Body of pancreas (tissue), 4 donors: Measurements from ENCODE around the gene ADCY1. TPM values are rescaled to one million over a fixed set of nuclear protein-coding genes. Genes with fewer than 3 reads are reported as not detected.
A peak's percentile ranks its signal among the peaks of the same experiment; 100 is the strongest.

Experiments used
- ATAC-seq: fragments of 150-250 bp; one replicate; pipeline ENCODE4 v1.9.1; 2016
- DNase-seq, 4 donors: peaks; one replicate each; pipeline ENCODE4 v3.0.0-alpha.2; 2019
- H3K27ac ChIP-seq, 4 donors: fragments of 200-600 bp; sonication (generic); 1 replicate in 3 of 4; 2 replicates in 1 of 4; pipeline versions ENCODE4 v1.5.1 to v1.6.1; 2016 to 2019; ENCODE audit warnings: mild to moderate bottlenecking in 1 of 4, mixed read lengths in 1 of 4, moderate library complexity in 1 of 4
- H3K27me3 ChIP-seq, 2 donors: fragments of 200-600 bp; sonication (generic); one replicate each; pipeline ENCODE4 v1.6.0; 2016; ENCODE audit warnings: mild to moderate bottlenecking in 1 of 2
- H3K36me3 ChIP-seq, 2 donors: fragments of 200-600 bp; sonication (generic); replicated peaks in 1 of 2; 2 replicates each; pipeline ENCODE4 v1.5.1; 2016; ENCODE audit warnings: low read depth in 2 of 2; ENCODE audit not compliant: insufficient read depth in 1 of 2
- H3K4me1 ChIP-seq: fragments of 200-600 bp; sonication (generic); one replicate; pipeline ENCODE4 v1.6.0; 2016
- H3K4me3 ChIP-seq, 2 donors: fragments of 200-600 bp; sonication (generic); 1 replicate in 1 of 2; 2 replicates in 1 of 2; pipeline ENCODE4 v1.5.1; 2016 to 2019
- H3K9me3 ChIP-seq, 3 donors: fragments of 200-600 bp; sonication (generic); 1 replicate in 2 of 3; 2 replicates in 1 of 3; pipeline ENCODE4 v1.5.1; 2016
- CTCF ChIP-seq, 7 experiments: fragments of 450-650 bp in 4 of 7; fragments of 200-600 bp in 3 of 7; sonication (generic) in 3 of 7; IDR thresholded peaks; one replicate each; pipeline ENCODE4 v1.5.1; 2016 to 2019; ENCODE audit warnings: antibody characterized with exemption in 7 of 7
- POLR2A ChIP-seq, 3 donors: fragments of 450-650 bp; IDR thresholded peaks; one replicate each; pipeline ENCODE4 v1.6.1; 2016; ENCODE audit warnings: antibody characterized with exemption in 3 of 3, mild to moderate bottlenecking in 2 of 3
- WGBS, 2 donors: methylation state at CpG; one replicate each; pipeline ENCODE4 v1.1.5; 2017; 5-methylcytosine and 5-hydroxymethylcytosine counted together
- intact Hi-C: fragments of 100-400 bp; cut with DNase I; formaldehyde crosslinking; loops from one replicate; pipeline ENCODE4 v1.15.1; 2023
- total RNA-seq, 2 donors: library from RNA; depleted of rRNA; stranded (reverse); fragments of >200 nt; gene quantifications; one replicate each; pipeline ENCODE4 v1.1.0, GENCODE V29; 2016

Gene ADCY1
- total RNA-seq, 2 donors from 2014 or later = 6.2 to 7.6 TPM

GRCh38 chr7:45699726-45700390 lies 125.7 kb downstream of the ADCY1 start:
- intact Hi-C loops = no loop called here
- WGBS, 2 donors = 83 to 89% methylated on average over 9 to 11 of the region's 11 CpGs
- ATAC-seq (no peak), DNase-seq (peak in 2 of 4 donors; percentile 7 to 9)
- no peak overlapping the region for H3K27ac ChIP-seq
- H3K4me3 ChIP-seq = no peak overlapping the region
- no peaks in the 10 kb centered on the region for H3K27me3 ChIP-seq
- H3K9me3 ChIP-seq = no peaks in the 10 kb centered on the region
- TF ChIP-seq CTCF (IDR thresholded peaks at IDR 0.05) (no peak), POLR2A (IDR thresholded peaks at IDR 0.05) (no peak)
- H3K36me3 ChIP-seq = no peaks in the 10 kb centered on the region
- no peaks in the 10 kb centered on the region for H3K4me1 ChIP-seq

GRCh38 chr7:45700556-45700955 lies 126.4 kb downstream of the ADCY1 start:
- Histone ChIP-seq H3K36me3 (no peaks in the 10 kb centered on the region), H3K4me3 (no peak overlapping the region), H3K27ac (no peak overlapping the region), H3K27me3 (no peaks in the 10 kb centered on the region), H3K4me1 (no peaks in the 10 kb centered on the region), H3K9me3 (no peaks in the 10 kb centered on the region)
- ATAC-seq (peak; percentile 42), DNase-seq (peak in 3 of 4 donors; percentile 9 to 38 (median 10))
- WGBS, 2 donors = 35 to 44% methylated on average over 2 of the region's 2 CpGs
- intact Hi-C loops = no loop called here
- no peak for TF ChIP-seq POLR2A (IDR thresholded peaks at IDR 0.05)
- TF ChIP-seq CTCF (IDR thresholded peaks at IDR 0.05) = no peak

GRCh38 chr7:45701701-45702510 lies 127.7 kb downstream of the ADCY1 start:
- Histone ChIP-seq H3K36me3 (no peaks in the 10 kb centered on the region), H3K9me3 (no peaks in the 10 kb centered on the region), H3K27ac (no peak overlapping the region), H3K4me1 (no peaks in the 10 kb centered on the region), H3K4me3 (no peak overlapping the region), H3K27me3 (no peaks in the 10 kb centered on the region)
- intact Hi-C loops = no loop called here
- no peak for ATAC-seq
- 77 to 79% methylated on average over 18 of the region's 18 CpGs for WGBS, 2 donors
- peak in 1 of 4 donors; percentile 6 for DNase-seq
- TF ChIP-seq POLR2A (IDR thresholded peaks at IDR 0.05) = no peak
- no peak for TF ChIP-seq CTCF (IDR thresholded peaks at IDR 0.05)

- H3K36me3 ChIP-seq = no peaks in the 10 kb centered on the region
- peak in 1 of 4 donors; percentile 6 for DNase-seq
- H3K4me1 ChIP-seq = no peaks in the 10 kb centered on the region
- H3K27me3 ChIP-seq = no peaks in the 10 kb centered on the region
- no peak for ATAC-seq
- intact Hi-C loops = no loop called here
- WGBS, 2 donors = 91 to 100% methylated on average over 3 to 5 of the region's 5 CpGs
- no peaks in the 10 kb centered on the region for H3K9me3 ChIP-seq
- TF ChIP-seq POLR2A (IDR thresholded peaks at IDR 0.05) (no peak), CTCF (IDR thresholded peaks at IDR 0.05) (no peak)
- no peak overlapping the region for H3K27ac ChIP-seq
- H3K4me3 ChIP-seq = no peak overlapping the region
Observed at GRCh38 chr7:45702751-45703150, 128.6 kb downstream of the ADCY1 start.
